ENCODE data around the gene NAA10.
"Not testable (repeated sequence)": the region's sequence is repeated elsewhere in the genome, so short reads cannot be mapped to it uniquely, and the experiment has no call there.

The NAA10 gene

DNA sequence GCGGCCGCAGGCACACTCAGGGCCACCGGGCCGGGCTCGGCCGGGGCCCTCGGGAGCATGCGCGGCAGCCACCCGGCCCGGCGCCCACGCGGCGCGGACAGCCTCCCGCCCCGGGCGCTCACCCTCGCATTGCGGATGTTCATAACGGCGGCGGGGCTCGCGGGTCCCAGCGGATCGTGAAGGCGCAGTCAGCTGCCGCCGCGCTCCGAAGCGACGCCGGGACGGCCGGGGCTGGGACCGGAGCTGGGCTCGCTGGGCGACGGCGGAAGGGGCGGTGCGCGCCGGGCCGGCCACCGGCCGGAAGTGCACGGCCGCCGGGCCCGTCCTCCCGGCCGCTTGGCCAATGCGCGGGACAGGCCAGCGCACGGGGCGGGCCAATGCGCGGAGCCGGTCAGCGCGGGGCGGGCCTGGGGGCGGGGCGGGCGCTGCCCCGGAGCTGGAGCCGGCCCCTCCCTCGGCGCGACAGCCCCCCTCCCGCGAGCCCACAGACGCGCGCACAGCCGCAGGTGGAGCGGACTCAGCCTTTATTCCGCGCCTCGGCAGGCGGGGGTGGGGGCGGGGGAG, at the start of gene NAA10:
NAA10 (minus strand) TSS at position 276 of the 564 bp plus-strand sequence; CDS start at position 143, 133 bp downstream.
- no peak for DNase-seq (ENCODE audit: low read depth)
- peak within 1 kb of the TSS; percentile 70 for H3K4me3 ChIP-seq (ENCODE audit: low read depth, low read length)
- TF ChIP-seq CTCF (IDR thresholded peaks at IDR 0.05; ENCODE audit: control insufficient read depth, extremely low read depth, insufficient read depth) = no peak

- no peak for DNase-seq (ENCODE audit: low read depth)
- no peak overlapping the region for H3K4me3 ChIP-seq (ENCODE audit: low read depth, low read length)
- no peak for TF ChIP-seq CTCF (IDR thresholded peaks at IDR 0.05; ENCODE audit: control insufficient read depth, extremely low read depth, insufficient read depth)
Measured at GRCh38 chrX:153983321-153983801, 48.5 kb upstream of the NAA10 start.

- no peak for TF ChIP-seq CTCF (IDR thresholded peaks at IDR 0.05; ENCODE audit: control insufficient read depth, extremely low read depth, insufficient read depth)
- no peak overlapping the region for H3K4me3 ChIP-seq (ENCODE audit: low read depth, low read length)
- DNase-seq (ENCODE audit: low read depth) = no peak
Measured at GRCh38 chrX:153981771-153982533, 47.1 kb upstream of the NAA10 start.

- TF ChIP-seq CTCF (IDR thresholded peaks at IDR 0.05; ENCODE audit: control insufficient read depth, extremely low read depth, insufficient read depth) = no peak
- H3K4me3 ChIP-seq (ENCODE audit: low read depth, low read length) = no peak overlapping the region
- DNase-seq (ENCODE audit: low read depth) = no peak
Measured at GRCh38 chrX:153981231-153981630, 46.4 kb upstream of the NAA10 start.

- not testable (repeated sequence) for H3K4me3 ChIP-seq (ENCODE audit: low read depth, low read length); DNase-seq (ENCODE audit: low read depth)
Measured at GRCh38 chrX:153980394-153980793, 45.6 kb upstream of the NAA10 start.

GRCh38 chrX:153974726-153975286, 40.0 kb upstream of the NAA10 start:
- no peak overlapping the region for H3K4me3 ChIP-seq (ENCODE audit: low read depth, low read length)
- no peak for TF ChIP-seq CTCF (IDR thresholded peaks at IDR 0.05; ENCODE audit: control insufficient read depth, extremely low read depth, insufficient read depth)
- no peak for DNase-seq (ENCODE audit: low read depth)

DNA sequence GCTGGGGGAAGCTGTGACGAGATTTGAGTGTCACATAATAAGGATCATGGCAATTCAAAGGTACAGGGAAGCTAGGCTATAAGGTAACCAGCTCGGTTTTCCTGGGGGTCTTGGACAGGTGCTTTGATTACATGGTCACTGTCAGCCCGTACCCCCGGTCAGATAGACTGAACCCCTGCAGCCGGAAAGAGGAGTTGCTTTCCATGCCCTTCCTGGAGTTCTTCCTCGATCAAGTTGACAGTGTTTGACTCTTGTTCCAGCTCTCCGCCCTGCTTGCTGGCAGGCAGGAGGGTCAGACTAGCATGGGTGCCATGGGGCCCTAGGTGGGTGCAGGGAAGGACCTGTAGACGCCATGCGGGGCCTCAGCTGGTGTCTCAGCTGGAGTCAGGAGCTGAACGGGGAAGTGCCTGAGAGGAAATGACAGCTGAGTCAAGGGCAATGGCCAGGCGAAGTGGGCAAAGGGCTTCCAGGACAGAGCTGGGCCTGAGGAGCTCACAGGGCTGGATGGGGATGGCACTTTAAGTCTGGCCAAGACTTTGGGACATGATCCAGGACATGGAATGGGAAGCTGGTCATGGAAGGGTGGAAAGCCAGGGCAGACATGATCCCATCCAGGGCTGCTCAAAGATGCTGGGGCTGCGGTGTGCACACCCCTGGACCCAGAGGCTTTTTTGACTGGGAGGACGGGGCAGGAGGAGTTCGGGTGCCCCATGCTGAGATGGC, 39.3 kb upstream of the NAA10 start:
- TF ChIP-seq CTCF (IDR thresholded peaks at IDR 0.05; ENCODE audit: control insufficient read depth, extremely low read depth, insufficient read depth) = no peak
- peak overlapping the region; percentile 57 for H3K4me3 ChIP-seq (ENCODE audit: low read depth, low read length)
- DNase-seq (ENCODE audit: low read depth) = no peak

All from LNCaP clone FGC (cell line).